ENCODE measurements around the gene ME3. TPM values are rescaled to one million over a fixed set of nuclear protein-coding genes. Genes with fewer than 3 reads are reported as not detected.

Gene ME3
- total and polyA plus RNA-seq, 2 donors (not counting 1 experiment from before 2014, with no cell fraction given), result 8.8 to 50.7 TPM

- no peak for DNase-seq (ENCODE audit: low read depth in 2 of 2)
- Histone ChIP-seq H3K4me1 (ENCODE audit: control insufficient read depth, extremely low read depth, insufficient read depth, low read length) (peaks cover 5% of the 10 kb centered on the region), H3K79me2 (ENCODE audit: control insufficient read depth, insufficient read depth, low read length) (no peaks in the 10 kb centered on the region), H2AFZ (ENCODE audit: low read length) (no peak overlapping the region), H3K9me3 (ENCODE audit: control insufficient read depth, insufficient read depth, low read depth, low read length) (no peaks in the 10 kb centered on the region), H3K4me3 (replicated peaks in 1 of 4; ENCODE audit: control extremely low read depth in 1 of 4, insufficient read depth in 1 of 4, low read depth in 3 of 4, low read length in 4 of 4) (no peak overlapping the region), H3K4me2 (ENCODE audit: extremely low read depth, insufficient read depth, low read length) (no peak overlapping the region), H4K20me1 (ENCODE audit: control insufficient read depth, extremely low read depth, insufficient read depth, low read length) (no peaks in the 10 kb centered on the region), H3K27ac (ENCODE audit: insufficient read depth, low read length) (no peak overlapping the region), H3K36me3 (ENCODE audit: control insufficient read depth, insufficient read depth, low read length) (no peaks in the 10 kb centered on the region), H3K27me3 (ENCODE audit: control insufficient read depth, insufficient read depth, low read length) (no peaks in the 10 kb centered on the region), H3K9ac (ENCODE audit: insufficient read depth, low read length) (no peak overlapping the region)
- TF ChIP-seq EZH2 (IDR thresholded peaks at IDR 0.05; ENCODE audit: low read length, missing control alignments) (no peak), CTCF (conservative IDR thresholded peaks at IDR 0.05 in 1 of 2, IDR thresholded peaks at IDR 0.05 in 1 of 2; ENCODE audit: low read depth in 1 of 2, low read length in 2 of 2) (no peak)
These were observed 183.0 kb downstream of the ME3 start for GRCh38 chr11:86489442-86489841.

GRCh38 chr11:86488553-86488952, 183.9 kb downstream of the ME3 start:
- Histone ChIP-seq H4K20me1 (ENCODE audit: control insufficient read depth, extremely low read depth, insufficient read depth, low read length) (no peaks in the 10 kb centered on the region), H3K79me2 (ENCODE audit: control insufficient read depth, insufficient read depth, low read length) (no peaks in the 10 kb centered on the region), H3K4me2 (ENCODE audit: extremely low read depth, insufficient read depth, low read length) (no peak overlapping the region), H3K4me1 (ENCODE audit: control insufficient read depth, extremely low read depth, insufficient read depth, low read length) (peaks cover 9% of the 10 kb centered on the region), H3K36me3 (ENCODE audit: control insufficient read depth, insufficient read depth, low read length) (no peaks in the 10 kb centered on the region), H3K9me3 (ENCODE audit: control insufficient read depth, insufficient read depth, low read depth, low read length) (no peaks in the 10 kb centered on the region), H3K27ac (ENCODE audit: insufficient read depth, low read length) (no peak overlapping the region), H2AFZ (ENCODE audit: low read length) (no peak overlapping the region), H3K27me3 (ENCODE audit: control insufficient read depth, insufficient read depth, low read length) (no peaks in the 10 kb centered on the region), H3K4me3 (replicated peaks in 1 of 4; ENCODE audit: control extremely low read depth in 1 of 4, insufficient read depth in 1 of 4, low read depth in 3 of 4, low read length in 4 of 4) (no peak overlapping the region), H3K9ac (ENCODE audit: insufficient read depth, low read length) (no peak overlapping the region)
- DNase-seq (ENCODE audit: low read depth in 2 of 2), result peak in 1 of 2 donors; percentile 40
- TF ChIP-seq EZH2 (IDR thresholded peaks at IDR 0.05; ENCODE audit: low read length, missing control alignments) (no peak), CTCF (conservative IDR thresholded peaks at IDR 0.05 in 1 of 2, IDR thresholded peaks at IDR 0.05 in 1 of 2; ENCODE audit: low read depth in 1 of 2, low read length in 2 of 2) (no peak)

- Histone ChIP-seq H3K4me1 (ENCODE audit: control insufficient read depth, extremely low read depth, insufficient read depth, low read length) (peaks cover 10% of the 10 kb centered on the region), H3K79me2 (ENCODE audit: control insufficient read depth, insufficient read depth, low read length) (no peaks in the 10 kb centered on the region), H3K4me2 (ENCODE audit: extremely low read depth, insufficient read depth, low read length) (no peak overlapping the region), H4K20me1 (ENCODE audit: control insufficient read depth, extremely low read depth, insufficient read depth, low read length) (no peaks in the 10 kb centered on the region), H3K4me3 (replicated peaks in 1 of 4; ENCODE audit: control extremely low read depth in 1 of 4, insufficient read depth in 1 of 4, low read depth in 3 of 4, low read length in 4 of 4) (no peak overlapping the region), H3K27ac (ENCODE audit: insufficient read depth, low read length) (no peak overlapping the region), H3K36me3 (ENCODE audit: control insufficient read depth, insufficient read depth, low read length) (no peaks in the 10 kb centered on the region), H3K27me3 (ENCODE audit: control insufficient read depth, insufficient read depth, low read length) (no peaks in the 10 kb centered on the region), H3K9me3 (ENCODE audit: control insufficient read depth, insufficient read depth, low read depth, low read length) (no peaks in the 10 kb centered on the region), H3K9ac (ENCODE audit: insufficient read depth, low read length) (no peak overlapping the region), H2AFZ (ENCODE audit: low read length) (no peak overlapping the region)
- DNase-seq (ENCODE audit: low read depth in 2 of 2), result no peak
- TF ChIP-seq CTCF (conservative IDR thresholded peaks at IDR 0.05 in 1 of 2, IDR thresholded peaks at IDR 0.05 in 1 of 2; ENCODE audit: low read depth in 1 of 2, low read length in 2 of 2) (no peak), EZH2 (IDR thresholded peaks at IDR 0.05; ENCODE audit: low read length, missing control alignments) (no peak)
These were observed 184.7 kb downstream of the ME3 start for GRCh38 chr11:86487671-86488070.

Data from fibroblast of lung (primary cell).